ENCODE measurements around the gene KCNJ18.

DNA sequence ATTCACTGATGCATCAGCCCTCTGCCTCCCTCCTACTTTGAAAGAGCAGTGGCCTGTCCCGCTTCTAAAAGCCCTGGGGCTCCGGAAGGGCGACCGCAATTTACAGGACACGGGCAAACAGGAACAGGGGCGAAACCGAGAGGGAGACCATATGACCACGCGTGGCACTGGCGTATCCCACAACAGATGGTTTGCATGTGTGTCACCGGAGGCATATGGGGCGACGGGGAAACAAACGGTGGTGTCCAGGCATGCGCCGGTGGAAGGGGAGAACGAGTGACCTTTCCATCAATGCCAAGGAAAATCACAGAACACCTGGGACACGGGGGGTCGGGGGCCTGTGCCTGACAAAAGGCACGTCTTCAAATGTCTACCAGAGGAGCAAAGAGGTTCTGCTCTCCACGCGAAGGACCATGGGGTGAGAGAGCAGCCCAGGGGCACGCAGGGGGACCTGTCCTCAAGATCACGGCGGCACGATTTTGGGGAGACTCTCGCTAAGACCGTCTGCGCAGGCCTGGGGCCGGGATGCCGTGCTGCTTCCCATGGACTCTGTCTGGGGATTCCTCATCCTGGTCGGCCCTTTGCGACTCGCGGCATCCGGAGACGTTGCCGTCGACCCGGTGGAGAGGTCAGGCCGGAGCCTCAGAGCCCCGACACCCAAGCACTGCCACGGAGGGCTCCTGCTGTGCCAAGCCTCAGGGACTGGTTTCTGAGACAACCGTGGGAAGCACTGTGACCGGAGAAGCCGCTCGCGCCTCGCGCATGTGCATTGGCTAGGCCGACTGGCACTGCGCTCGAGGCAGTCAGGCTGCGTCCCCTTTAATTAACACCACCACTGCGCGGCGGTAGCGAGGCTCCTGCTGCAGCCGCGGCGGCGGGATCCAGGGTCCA, 12.8 kb upstream of the KCNJ18 start:
- TF ChIP-seq POLR2A (IDR thresholded peaks at IDR 0.05; ENCODE audit: low read length): no peak
- TF ChIP-seq, protein P1, sequence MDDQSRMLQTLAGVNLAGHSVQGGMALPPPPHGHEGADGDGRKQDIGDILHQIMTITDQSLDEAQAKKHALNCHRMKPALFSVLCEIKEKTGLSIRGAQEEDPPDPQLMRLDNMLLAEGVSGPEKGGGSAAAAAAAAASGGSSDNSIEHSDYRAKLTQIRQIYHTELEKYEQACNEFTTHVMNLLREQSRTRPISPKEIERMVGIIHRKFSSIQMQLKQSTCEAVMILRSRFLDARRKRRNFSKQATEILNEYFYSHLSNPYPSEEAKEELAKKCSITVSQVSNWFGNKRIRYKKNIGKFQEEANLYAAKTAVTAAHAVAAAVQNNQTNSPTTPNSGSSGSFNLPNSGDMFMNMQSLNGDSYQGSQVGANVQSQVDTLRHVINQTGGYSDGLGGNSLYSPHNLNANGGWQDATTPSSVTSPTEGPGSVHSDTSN (IDR thresholded peaks at IDR 0.05): no peak
- TF ChIP-seq, protein P2, sequence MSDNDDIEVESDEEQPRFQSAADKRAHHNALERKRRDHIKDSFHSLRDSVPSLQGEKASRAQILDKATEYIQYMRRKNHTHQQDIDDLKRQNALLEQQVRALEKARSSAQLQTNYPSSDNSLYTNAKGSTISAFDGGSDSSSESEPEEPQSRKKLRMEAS (IDR thresholded peaks at IDR 0.05): no peak
- TF ChIP-seq, protein P3, sequence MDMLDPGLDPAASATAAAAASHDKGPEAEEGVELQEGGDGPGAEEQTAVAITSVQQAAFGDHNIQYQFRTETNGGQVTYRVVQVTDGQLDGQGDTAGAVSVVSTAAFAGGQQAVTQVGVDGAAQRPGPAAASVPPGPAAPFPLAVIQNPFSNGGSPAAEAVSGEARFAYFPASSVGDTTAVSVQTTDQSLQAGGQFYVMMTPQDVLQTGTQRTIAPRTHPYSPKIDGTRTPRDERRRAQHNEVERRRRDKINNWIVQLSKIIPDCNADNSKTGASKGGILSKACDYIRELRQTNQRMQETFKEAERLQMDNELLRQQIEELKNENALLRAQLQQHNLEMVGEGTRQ (IDR thresholded peaks at IDR 0.05): no peak
- TF ChIP-seq, protein P4, sequence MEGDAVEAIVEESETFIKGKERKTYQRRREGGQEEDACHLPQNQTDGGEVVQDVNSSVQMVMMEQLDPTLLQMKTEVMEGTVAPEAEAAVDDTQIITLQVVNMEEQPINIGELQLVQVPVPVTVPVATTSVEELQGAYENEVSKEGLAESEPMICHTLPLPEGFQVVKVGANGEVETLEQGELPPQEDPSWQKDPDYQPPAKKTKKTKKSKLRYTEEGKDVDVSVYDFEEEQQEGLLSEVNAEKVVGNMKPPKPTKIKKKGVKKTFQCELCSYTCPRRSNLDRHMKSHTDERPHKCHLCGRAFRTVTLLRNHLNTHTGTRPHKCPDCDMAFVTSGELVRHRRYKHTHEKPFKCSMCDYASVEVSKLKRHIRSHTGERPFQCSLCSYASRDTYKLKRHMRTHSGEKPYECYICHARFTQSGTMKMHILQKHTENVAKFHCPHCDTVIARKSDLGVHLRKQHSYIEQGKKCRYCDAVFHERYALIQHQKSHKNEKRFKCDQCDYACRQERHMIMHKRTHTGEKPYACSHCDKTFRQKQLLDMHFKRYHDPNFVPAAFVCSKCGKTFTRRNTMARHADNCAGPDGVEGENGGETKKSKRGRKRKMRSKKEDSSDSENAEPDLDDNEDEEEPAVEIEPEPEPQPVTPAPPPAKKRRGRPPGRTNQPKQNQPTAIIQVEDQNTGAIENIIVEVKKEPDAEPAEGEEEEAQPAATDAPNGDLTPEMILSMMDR (IDR thresholded peaks at IDR 0.05): no peak
- TF ChIP-seq MAZ (IDR thresholded peaks at IDR 0.05; ENCODE audit: borderline replicate concordance, low read depth, low read length): no peak
- TF ChIP-seq HEYL (CRISPR knock-in tag; IDR thresholded peaks at IDR 0.05): no peak
- TF ChIP-seq NR3C1 (IDR thresholded peaks at IDR 0.05): no peak
